NCI-H345 (cell line): ENCODE results near the gene PPIA.
A peak's percentile ranks its signal among the peaks of the same experiment; 100 is the strongest.
"Not testable (repeated sequence)": the region's sequence is repeated elsewhere in the genome, so short reads cannot be mapped to it uniquely, and the experiment has no call there.

ENCODE experiments used
- DNase-seq: peaks from one replicate; lab custom pipeline; 2025; lab: John Stamatoyannopoulos, UW

PPIA gene

DNA sequence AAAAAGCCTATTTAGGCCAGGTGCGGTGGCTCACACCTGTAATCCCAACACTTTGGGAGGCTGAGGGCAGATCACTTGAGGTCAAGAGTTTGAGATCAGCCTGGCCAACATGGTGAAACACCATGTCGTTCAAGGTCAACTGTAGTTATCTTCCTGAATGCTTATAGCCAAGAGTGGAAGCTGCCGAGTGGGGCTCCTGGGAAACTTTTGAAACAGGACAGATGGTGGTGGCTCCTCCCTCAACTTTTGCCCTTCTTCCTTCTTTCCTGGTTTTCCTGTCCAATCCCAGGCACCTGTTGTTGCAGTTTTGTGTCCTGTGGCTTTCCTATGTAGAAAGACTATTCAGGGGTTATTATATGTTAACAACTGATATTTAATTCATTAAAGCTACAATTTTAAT lies 8.7 kb upstream of the PPIA start:
- no peak for DNase-seq

DNA sequence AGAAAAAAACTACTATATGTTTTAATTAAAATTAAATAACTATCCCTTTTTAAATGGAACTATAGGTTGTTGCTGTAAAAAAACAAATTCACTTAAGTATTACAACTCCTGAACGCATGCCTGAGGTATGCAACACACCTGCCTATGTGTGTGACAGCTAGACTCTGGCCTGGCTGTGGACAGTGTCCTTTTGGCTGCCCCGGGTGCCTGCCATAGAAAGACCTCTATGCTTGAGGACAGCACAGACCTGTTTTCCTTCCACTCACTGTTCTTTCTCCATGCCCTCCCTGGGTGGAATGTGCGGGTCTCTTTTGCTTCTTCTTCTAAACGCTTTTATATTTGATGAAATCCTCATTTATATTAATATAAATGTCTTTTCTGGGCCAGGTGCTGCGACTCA lies 6.5 kb upstream of the PPIA start:
- no peak for DNase-seq

DNA sequence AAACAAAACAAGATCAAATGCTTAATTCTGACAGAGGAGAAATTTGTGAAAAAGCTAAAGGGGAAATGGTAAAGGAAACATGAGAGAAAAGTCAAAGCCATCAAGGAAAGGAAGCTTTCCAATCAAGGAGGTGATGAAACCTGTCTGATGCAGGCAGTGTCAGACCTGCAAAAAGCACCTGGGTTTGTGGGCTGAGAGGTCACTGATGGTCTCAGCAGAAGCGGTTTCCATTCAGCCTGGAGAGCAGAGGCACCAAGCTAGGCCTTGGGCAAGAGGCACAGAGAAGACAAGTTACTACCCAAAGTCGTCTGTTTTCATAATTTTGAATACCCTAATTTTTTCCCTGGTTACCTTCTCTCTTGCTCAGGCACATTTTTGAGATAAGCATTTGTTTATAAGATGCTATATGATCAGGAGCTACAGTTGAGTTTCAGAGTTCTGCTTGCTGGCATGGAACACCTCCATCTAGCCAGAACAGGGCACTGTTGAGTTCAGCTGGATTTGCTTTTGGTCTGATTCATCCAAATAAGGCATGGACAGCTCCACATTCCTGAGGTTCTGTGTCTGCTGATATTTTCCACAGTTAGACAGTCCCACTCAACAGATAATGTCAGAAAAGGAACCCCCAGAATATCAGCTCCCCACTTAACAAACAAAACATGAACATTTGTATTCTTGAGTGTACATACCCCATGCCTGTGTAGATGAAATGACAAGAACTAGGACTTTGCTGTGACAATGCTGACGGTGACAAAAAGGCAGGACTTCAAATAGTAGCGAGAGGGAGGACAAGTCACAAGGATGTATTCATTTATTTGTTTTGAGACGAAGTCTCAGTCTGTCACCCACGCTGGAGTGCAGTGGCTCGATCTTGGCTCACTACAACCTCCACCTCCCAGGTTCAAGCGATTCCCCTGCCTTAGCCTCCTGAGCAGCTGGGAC lies 4.9 kb upstream of the PPIA start:
- DNase-seq = no peak

- no peak for DNase-seq
These were observed 2.6 kb upstream of the PPIA start for GRCh38 chr7:44793919-44794318.

DNA sequence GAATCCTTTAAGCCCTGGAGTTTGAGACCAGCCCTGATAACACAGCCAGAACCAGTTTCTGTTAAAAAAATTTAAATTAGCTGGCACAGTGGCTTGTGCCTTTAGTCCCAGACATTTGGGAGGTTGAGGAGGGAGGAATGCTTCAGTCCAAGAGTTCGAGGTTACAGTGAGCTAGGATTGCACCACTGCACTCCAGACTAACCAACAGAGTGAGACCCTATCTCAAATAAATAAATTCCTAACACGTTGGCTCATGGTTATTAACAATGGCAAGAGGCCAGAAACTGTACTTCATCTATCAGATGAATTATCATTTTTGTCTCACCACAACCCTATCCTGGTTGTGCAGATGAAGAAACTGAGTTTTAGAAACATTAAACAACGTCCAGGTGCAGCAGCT lies 2.1 kb upstream of the PPIA start:
- DNase-seq = no peak

DNA sequence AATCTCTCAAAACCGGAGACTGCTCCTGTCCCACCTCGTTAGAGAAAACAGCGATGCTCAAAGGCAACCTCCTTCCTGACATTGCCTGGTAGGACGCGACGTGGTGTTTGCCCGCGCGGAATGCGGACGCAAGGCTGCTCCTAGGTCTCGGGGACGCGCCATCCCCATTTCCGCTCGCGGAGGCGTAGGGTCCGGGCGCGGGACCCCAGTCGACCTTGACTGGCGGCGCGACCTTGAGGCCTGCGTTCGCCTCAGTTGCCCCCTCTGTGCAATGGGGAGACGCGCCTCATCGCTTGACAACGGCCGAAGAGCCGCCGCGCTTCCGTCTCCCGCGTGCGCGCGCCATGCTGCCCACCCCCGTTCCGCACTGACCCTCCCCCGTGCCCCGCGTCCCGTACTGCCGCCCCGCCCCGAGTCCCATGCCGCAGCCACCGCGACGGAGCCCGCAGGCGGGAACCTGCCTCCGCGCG lies 412 bp upstream of the PPIA start:
- DNase-seq = peak; percentile 64

DNA sequence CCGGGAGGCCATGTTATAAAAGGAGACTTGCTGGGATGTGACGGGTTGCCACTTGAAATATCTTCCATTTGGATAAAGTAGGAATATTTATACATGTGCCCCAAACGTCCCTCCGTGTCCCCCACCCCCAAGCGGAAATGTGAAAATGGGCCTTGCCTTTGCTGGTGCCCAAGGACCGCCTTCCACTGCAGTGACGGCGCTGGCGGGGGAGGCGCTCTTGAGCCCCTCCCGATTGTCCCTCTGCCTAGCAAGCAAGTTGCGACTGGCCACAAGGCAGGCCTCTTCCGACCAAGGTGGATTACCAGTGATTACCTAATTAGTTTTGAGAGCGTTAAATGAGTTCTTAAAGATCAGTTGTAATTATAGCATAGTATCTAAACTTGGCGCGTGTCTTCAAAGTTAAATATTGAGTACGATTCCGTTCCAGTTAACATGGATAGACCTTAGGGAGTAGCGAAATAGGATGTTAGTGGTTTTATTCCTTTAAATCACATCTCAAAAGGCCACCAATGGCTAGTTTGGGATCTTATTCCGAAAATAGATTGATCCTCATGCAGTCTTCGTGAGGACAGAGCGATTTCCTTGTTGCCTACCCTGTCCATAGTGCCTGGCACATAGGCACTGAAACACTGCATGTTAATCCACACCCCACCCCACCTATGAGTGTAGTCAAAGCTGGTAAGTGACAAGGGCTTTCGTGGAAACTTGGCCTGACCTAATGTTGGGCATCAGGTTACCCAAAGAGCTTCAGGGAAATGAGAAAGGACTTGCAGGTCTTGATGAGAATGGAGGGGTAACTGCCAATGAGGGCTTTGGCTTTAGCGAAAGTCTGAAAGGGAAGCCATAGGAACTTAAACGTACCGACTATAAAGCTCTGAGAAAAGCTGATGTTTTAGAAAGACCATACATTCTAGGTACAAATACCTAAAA lies 1.1 kb downstream of the PPIA start:
- peak; percentile 82 for DNase-seq

DNA sequence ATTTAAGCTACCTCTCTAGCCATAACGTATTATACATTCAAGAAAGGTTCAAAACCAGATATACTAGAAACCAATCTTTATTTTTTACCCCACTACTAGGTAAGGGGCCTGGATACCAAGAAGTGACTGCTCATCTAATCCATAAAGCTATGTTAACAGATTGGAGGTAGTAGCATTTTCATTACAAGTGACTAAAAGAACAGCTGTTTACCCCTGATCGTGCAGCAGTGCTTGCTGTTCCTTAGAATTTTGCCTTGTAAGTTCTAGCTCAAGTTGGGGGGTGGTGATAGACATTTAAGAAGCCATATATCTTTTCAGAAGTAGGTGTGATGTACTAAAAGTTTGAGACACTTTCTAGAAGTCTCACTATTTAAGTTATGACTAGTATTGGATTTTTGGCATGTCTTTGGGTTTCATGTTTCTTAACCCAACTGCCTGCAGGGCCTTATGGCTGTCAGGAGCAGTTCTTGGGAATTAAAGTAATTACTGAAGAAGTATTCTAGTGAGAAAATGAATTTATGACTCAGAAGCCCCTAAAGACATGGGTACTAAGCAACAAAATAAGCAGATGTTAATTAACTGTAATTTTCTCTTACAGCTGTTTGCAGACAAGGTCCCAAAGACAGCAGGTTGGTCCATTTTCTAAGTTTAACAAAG lies 2.3 kb downstream of the PPIA start:
- DNase-seq = no peak

DNA sequence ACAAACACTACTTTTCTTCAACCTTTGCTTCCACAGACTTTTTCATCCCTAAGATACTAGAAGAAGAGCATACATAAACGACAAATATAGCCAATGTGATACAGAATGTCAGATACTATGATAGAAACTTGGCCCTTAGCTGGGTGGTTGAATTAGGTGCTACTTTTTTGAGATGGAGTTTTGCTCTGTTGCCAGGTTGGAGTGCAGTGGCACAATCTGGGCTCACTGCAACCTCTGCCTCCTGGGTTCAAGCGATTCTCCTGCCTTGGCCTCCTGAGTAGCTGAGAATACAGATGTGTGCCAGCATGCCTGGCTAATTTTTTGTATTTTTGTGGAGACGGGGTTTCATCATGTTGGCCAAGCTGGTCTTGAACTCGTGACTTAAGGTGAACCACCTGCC lies 3.5 kb downstream of the PPIA start:
- DNase-seq = no peak

GRCh38 chr7:44801890-44802289 lies 5.4 kb downstream of the PPIA start:
- DNase-seq = no peak

DNA sequence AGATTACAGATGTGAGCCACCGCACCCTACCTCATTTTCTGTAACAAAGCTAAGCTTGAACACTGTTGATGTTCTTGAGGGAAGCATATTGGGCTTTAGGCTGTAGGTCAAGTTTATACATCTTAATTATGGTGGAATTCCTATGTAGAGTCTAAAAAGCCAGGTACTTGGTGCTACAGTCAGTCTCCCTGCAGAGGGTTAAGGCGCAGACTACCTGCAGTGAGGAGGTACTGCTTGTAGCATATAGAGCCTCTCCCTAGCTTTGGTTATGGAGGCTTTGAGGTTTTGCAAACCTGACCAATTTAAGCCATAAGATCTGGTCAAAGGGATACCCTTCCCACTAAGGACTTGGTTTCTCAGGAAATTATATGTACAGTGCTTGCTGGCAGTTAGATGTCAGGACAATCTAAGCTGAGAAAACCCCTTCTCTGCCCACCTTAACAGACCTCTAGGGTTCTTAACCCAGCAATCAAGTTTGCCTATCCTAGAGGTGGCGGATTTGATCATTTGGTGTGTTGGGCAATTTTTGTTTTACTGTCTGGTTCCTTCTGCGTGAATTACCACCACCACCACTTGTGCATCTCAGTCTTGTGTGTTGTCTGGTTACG lies 6.0 kb downstream of the PPIA start:
- no peak for DNase-seq

DNA sequence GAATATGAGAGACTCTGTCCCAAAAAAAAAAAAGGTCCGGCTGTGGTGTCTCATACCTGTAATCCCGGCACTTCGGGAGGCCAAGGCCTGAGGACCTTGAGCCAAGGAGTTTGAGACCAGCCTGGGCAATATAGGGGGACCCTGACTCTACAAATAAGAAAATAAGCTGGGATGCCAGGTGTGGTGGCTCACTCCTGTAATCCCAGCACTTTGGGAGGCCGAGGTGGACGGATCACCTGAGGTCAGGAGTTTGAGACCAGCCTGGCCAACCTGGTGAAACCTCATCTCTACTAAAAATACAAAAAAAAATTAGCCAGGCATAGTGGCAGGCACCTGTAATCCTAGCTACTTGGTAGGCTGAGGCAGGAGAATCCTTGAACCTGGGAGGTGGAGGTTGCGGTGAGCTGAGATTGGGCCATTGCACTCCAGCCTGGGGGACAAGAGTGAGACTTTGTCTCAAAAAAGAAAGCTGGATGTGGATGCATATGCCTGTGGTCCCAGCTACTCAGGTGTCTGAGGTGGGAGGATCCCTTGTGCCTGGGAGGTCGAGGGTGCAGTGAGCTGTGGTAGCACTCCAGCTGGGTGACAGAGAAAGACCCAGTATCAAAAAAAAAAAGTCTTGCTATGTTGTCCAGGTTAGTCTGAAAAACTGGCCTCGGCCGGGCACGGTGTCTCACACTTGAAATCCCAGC lies 7.5 kb downstream of the PPIA start:
- not testable (repeated sequence) for DNase-seq

DNA sequence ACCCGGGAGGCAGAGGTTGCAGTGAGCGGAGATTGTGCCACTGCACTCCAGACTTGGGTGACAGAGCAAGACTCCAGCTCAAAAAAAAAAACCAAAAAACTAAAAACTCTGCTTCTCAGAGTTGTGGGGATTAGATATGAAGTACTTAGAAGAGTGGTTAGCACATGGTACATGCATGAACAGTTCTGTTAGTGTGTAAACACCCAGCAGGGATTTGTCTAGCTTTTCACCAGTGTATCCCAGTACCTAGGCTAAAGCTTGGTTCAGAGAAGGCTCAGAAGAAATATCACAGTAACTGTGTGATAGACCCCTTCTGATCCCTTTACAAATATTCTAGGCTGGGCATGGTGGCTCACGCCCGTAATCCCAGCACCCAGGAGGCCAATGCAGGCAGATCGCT lies 9.5 kb downstream of the PPIA start:
- no peak for DNase-seq

GRCh38 chr7:44808914-44809393 lies 12.5 kb downstream of the PPIA start:
- no peak for DNase-seq

DNA sequence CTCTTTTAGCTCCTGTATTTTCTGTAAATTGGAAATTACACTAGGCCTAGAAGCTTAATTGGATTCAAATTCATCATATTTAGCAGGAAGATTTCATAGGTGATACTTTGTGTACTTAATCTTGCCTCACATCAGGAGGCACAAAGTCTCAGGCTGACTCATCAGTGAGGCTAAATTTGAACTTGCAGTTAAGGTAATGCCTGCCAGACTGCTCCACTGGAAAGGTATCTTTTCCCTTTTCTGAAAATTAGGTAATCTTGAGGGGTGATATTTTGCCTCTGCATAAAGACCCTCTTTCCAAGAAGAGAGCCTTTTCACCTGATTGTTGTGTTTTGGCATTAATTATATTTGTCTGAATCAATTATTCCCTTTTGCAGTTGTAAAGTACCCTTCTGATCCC lies 14.6 kb downstream of the PPIA start:
- DNase-seq = no peak

- no peak for DNase-seq
These were observed 15.1 kb downstream of the PPIA start for GRCh38 chr7:44811571-44811970.

DNA sequence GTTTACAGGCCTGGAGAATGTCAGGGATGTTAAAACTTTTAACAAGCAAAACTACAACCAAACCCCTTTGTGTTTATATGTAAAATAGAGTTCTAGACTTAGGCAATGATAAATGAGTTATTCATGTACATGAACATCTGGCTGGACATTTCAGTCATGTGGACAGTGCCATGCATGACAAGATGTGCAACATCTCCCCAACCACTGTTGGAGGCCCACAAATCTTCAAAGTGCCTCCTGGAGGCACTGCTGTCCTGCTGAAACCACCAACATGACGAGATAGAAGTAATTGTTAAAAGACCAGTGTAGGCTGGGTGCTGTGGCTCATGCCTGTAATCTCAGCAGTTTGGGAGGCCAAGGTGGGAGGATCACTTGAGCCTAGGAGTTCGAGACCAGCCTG lies 18.4 kb downstream of the PPIA start:
- no peak for DNase-seq

GRCh38 chr7:44819292-44819691 lies 22.8 kb downstream of the PPIA start:
- no peak for DNase-seq

GRCh38 chr7:44823255-44823781 lies 26.8 kb downstream of the PPIA start:
- no peak for DNase-seq

- DNase-seq = no peak
These were observed 28.5 kb downstream of the PPIA start for GRCh38 chr7:44824894-44825526.
